Measurements from ENCODE around the gene ILDR1. TPM values are rescaled to one million over a fixed set of nuclear protein-coding genes. Genes with fewer than 3 reads are reported as not detected.

ILDR1 gene
- total and polyA plus RNA-seq, 10 of the 15 experiments (the other 5 are each of a cell fraction or from before 2014, with no cell fraction given) = 1.3 to 12.0 (median 7.0) TPM

DNA sequence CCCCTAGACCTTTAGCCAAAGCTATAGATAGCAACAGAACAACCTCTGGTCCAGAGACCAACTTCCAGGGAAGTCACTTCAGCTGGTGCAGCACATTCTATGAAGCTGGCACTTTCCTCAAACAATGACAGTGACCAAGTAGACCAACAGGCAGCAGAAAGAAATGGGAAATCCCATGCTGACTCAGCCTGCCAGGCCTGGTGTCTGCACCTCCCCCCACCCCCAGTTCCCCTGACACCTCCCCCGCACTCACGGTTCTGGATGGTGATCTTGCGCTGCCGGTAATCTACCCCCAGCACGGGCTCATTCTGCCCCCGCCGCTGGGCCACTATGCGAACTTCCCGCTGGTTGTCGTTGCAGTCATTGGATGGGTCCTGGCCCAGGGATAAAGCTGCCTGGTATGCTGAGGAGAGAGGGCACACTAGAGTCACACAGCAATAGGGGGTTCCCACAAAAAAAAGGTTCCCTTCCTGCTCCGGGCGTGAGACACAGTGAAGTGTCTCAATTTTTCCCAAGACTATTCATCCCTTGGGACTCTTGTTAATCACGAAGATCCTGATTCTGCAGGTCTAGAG is 17.0 kb downstream of the ILDR1 start (continued):
- TF ChIP-seq, protein P1, sequence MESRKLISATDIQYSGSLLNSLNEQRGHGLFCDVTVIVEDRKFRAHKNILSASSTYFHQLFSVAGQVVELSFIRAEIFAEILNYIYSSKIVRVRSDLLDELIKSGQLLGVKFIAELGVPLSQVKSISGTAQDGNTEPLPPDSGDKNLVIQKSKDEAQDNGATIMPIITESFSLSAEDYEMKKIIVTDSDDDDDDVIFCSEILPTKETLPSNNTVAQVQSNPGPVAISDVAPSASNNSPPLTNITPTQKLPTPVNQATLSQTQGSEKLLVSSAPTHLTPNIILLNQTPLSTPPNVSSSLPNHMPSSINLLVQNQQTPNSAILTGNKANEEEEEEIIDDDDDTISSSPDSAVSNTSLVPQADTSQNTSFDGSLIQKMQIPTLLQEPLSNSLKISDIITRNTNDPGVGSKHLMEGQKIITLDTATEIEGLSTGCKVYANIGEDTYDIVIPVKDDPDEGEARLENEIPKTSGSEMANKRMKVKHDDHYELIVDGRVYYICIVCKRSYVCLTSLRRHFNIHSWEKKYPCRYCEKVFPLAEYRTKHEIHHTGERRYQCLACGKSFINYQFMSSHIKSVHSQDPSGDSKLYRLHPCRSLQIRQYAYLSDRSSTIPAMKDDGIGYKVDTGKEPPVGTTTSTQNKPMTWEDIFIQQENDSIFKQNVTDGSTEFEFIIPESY (IDR thresholded peaks at IDR 0.05) = no peak
- TF ChIP-seq IKZF2 (IDR thresholded peaks at IDR 0.05) (peak; percentile 90), YBX1 (IDR thresholded peaks at IDR 0.05) (no peak), EP300 (IDR thresholded peaks at IDR 0.05; ENCODE audit: borderline replicate concordance in 1 of 2, control insufficient read depth in 1 of 2, low read depth in 2 of 2, low read length in 2 of 2) (peak; percentile 11 to 65; a peak in 3 of 4 replicates), ETV6 (conservative IDR thresholded peaks at IDR 0.05 in 1 of 2, IDR thresholded peaks at IDR 0.05 in 1 of 2; ENCODE audit: borderline replicate concordance in 1 of 2, low read depth in 1 of 2) (no peak; a peak in 1 of 4 replicates), RB1 (IDR thresholded peaks at IDR 0.05; ENCODE audit: borderline replicate concordance) (peak; percentile 37; the same call in 1 of the 2 replicates), JUND (IDR thresholded peaks at IDR 0.05; ENCODE audit: low read depth, low read length) (0 out of 2 replicates have a peak, but pooled peaks have one; percentile 34), EED (IDR thresholded peaks at IDR 0.05; ENCODE audit: low read depth) (peak; percentile 86), JUNB (IDR thresholded peaks at IDR 0.05) (peak; percentile 73), MYC (IDR thresholded peaks at IDR 0.05; ENCODE audit: insufficient read depth, insufficient read length, insufficient replicate concordance, low read length, severe bottlenecking) (no peak)
